ENCODE data around the gene AFF2. TPM values are rescaled to one million over a fixed set of nuclear protein-coding genes. Genes with fewer than 3 reads are reported as not detected.

Gene AFF2
- polyA plus RNA-seq, 5 donors, result 3.4 to 5.9 (median 3.9) TPM

DNA sequence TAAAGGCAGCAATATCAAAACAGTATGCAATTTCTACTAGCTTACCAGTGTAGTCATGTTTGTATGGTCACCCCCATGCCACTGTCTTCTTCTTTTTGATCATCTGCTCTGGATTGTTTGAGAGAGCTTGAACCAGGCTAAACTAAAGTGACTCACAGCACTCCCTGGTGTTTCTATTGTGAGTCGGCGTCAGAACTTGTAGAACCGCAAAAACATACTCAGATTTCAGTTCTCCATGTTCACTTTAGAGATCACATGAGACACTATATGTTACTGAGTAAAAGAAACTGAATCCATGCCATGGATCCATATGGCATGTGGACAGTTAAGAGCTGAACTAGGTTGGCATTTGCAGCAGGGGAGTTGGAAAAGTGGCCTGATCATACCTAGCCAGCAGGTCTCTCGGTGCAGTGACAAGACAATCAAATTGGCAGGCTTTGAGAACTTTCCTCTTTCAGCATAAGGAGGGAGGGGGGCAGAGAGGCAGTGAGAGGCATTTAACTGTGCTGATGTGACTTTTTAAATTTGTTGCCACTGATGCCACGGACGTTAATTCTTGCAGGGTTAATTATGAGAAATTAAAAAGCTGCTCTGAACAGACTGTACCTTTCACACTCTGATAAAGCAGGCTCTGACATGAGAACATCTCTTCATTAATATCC, 88.4 kb downstream of the AFF2 start:
- no peak for DNase-seq

- DNase-seq, result no peak
Measured at GRCh38 chrX:148592595-148592994, 92.2 kb downstream of the AFF2 start.

GRCh38 chrX:148593146-148593545, 92.7 kb downstream of the AFF2 start:
- DNase-seq, result no peak

GRCh38 chrX:148593987-148594386, 93.6 kb downstream of the AFF2 start:
- no peak for DNase-seq

GRCh38 chrX:148599404-148599803, 99.0 kb downstream of the AFF2 start:
- no peak for DNase-seq

- DNase-seq, result no peak
Measured at GRCh38 chrX:148600131-148600530, 99.7 kb downstream of the AFF2 start.

DNA sequence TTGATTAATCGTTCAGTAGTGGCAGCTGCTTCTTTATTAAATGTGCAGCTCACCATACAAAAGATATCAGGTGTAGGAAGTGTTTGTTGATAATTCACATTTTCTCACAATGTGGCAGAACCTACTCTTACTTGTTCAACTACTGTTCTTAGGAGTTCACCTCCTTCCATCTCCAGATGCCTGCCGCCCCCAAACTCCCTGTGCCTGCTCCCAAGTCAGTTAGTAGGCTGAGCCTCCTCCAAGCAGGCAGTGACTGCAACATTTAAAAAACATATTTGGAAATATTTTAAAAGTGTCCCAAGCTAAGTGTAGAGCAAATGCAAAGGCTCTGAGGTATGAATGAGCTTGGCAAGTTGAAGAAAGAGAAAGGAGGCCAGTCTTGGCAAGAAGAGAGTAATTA, 100.2 kb downstream of the AFF2 start:
- no peak for DNase-seq

GRCh38 chrX:148601034-148601433, 100.6 kb downstream of the AFF2 start:
- DNase-seq, result no peak

- DNase-seq, result no peak
Measured at GRCh38 chrX:148609515-148610327, 109.3 kb downstream of the AFF2 start.

GRCh38 chrX:148610328-148610698, 109.9 kb downstream of the AFF2 start:
- no peak for DNase-seq

DNA sequence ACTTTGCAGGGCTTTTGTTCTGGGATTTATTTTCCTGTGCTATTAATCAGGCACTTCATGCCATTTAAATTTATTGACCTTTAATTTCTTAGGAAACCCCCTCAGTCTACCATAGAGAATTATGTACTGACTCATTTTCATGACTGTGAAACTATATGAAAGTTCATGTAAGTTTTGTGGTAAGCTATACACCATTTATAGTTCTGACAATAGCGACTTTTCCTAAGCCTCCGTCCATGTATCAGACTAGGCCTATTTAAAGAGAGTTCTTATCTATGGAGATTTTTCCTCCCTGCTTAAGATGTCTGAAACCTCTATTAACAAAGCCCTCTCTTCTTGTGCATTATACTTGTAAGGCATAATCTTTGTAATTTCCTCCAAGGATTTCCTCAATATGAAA, 111.6 kb downstream of the AFF2 start:
- no peak for DNase-seq

- DNase-seq, result no peak
Measured at GRCh38 chrX:148612431-148612830, 112.0 kb downstream of the AFF2 start.

DNA sequence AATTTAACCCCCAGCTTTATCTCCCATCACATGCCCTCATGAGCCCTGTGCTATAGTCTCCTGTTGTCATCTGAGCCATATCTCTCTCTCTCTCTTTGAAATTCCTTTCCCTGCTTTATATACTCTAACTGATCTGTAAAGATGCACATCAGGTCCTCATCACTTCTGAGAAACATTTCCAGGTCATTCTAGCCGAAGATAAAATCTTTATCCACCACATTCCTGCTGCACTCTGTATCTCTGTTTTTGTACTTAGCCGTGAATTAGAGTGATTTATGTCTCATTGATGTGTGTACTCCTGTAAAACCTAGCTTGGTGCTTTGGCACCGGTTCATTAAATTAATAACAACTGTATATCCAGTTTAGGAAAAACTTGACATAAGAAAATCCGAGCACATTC, 113.2 kb downstream of the AFF2 start:
- no peak for DNase-seq

DNA sequence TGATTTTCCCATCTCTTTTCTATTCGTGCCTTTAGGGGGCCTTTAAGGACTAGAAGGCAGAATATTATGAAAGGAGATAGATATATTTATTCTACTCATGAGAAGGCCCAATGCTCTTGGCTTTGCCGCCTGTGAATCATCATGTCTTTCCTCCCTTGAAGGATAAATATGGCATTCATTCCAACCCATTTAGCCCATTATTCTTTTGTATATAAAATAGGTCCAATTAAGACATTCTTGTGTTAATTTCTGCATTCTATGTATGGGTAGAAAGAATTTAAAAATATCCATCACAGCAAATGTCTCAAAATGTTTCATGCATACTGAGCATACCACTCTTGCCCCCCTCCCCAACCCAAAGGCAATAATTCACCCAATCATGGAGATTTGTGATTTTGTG, 115.1 kb downstream of the AFF2 start:
- no peak for DNase-seq

DNA sequence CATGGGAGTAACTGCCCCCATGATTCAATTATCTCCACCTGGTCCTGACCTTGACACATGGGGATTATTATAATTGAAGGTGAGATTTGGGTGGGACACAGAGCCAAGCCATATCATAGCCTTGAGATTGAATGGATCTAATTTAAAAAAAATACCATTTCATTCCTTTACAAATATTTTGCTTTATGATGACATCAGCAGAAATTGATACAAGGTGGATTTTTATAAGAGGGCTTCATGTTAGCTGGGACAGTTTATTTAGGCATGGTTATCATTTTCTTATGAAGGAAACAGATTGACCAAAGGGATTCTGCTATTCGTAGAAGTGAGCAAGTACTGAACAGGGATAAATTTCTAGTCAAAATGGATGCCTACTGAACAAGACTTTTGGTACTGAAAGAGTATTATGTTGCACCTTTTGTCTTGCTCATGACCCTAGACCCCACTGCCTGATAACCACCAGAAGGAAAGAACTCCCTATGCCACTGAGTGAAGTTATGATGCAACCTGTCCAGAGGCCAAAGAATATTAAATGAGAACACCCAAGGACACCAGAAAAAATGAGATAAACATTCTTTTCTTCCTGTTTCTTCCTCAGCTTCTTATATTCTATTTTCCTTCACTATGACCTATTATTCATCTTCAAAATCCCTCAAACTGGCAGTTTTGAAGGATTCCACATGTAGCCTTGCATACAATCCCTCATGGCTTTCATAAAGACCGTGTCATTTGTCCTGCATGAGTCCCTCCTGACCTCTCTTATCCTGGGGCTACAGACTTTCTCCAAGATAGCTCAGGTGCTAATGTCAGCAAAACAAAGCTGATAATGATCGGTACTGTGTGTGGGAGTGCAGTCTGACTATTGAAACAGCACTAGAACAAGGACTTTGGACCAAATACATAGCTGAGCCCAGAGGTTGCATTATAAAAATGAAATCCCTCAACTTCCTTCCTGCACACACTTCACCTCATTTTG, 118.3 kb downstream of the AFF2 start:
- no peak for DNase-seq

DNA sequence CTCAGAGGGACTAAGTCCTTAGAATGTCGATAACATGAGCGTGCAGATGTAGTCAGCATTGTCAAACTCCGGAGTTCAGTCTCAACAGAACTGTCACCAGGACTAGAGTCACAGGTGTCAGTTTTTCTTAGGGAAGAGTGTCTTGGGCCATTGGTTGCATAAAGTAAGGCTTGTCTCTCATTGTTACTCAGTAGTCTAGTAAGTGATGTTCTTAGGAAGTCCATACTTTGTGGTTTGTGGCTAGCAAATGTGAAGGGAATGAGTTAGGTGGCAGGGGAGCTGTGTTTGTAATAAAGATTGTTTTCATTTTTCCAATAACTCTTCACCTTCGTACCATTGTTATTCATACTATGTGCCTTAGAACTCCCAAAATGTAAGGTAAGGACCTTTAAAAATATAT, 119.6 kb downstream of the AFF2 start:
- DNase-seq, result no peak

DNA sequence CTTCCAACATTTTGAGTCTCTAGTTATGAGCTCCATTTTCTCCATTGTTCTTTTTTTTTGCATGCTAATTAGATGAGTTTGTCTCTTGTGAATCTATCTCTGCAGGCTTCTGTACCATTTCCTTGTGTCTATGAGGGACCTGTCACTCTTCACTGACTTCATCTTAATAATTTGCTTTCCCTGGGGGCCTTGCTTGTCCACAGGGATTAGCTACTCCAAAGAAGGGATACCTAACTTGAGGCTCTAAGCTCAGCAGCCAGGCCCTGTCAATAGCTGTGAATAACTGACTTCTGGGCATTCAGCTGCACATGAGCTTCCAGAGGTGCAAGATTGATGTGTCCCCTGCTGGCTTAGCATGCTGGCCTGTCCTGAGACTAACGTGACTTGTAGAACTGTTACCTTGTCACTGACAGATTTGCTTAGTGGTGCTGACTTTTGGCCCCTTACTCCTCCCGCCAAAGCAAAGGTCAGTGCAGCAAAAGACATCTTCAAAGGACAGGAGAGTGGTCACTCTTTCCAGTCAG, 124.6 kb downstream of the AFF2 start:
- no peak for DNase-seq

- no peak for DNase-seq
Measured at GRCh38 chrX:148628621-148629020, 128.2 kb downstream of the AFF2 start.

GRCh38 chrX:148629434-148629833, 129.0 kb downstream of the AFF2 start:
- DNase-seq, result no peak

DNA sequence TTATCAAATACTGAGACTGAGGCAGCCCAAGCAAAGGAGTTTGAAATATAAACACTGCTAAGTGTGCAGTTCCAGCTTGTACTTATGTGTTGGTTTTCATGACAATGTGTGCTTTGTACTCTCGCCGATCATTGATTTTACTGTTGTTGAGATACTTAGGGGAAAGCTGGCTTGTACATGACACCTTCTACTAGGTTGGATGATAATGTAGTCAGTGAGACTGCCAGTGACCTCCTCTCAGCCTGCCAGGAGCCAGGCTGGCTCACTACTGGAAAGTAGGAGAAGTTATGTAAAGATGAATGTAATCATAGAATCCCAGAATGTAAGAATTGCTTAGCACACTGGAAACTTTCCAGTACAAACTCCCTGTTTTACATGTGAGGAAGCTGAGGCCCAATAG, 132.0 kb downstream of the AFF2 start:
- DNase-seq, result no peak

GRCh38 chrX:148633218-148633908, 132.9 kb downstream of the AFF2 start:
- no peak for DNase-seq

DNA sequence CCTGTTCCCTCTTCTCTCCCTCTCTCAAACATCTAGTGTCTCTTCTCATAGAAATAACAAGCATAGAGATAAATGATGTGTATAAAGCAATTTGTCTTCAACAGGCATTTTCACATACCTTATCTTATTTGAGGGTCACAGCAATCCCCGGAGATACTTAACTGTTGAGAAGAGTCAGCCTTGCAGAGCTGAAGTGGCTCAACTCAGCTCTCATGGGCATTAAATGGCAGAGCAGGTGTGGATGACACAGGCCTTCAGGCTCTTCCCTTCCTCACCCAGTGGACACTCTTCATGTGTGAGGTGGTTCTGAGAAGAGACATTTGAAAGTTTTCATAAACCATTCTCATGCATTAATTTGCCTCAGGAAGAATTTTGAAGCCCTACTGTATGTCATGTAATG, 134.2 kb downstream of the AFF2 start:
- DNase-seq, result no peak

Data from right lung (tissue), 5 donors.